Gastrocnemius medialis (tissue), 4 donors: ENCODE measurements around the gene PRIMPOL. TPM values are rescaled to one million over a fixed set of nuclear protein-coding genes. Genes with fewer than 3 reads are reported as not detected.
A peak's percentile ranks its signal among the peaks of the same experiment; 100 is the strongest.

Experiments used
- ATAC-seq, 2 donors: fragments of 150-250 bp; one replicate each; pipeline ENCODE4 v1.9.1; 2016
- DNase-seq, 2 donors: peaks; one replicate each; pipeline ENCODE4 v3.0.0-alpha.2; 2019
- H3K27ac ChIP-seq, 4 donors: fragments of 200-600 bp; sonication (generic); 1 replicate in 1 of 4; 2 replicates in 3 of 4; pipeline ENCODE4 v1.5.1; 2016 to 2018; ENCODE audit warnings: mild to moderate bottlenecking in 2 of 4, moderate library complexity in 1 of 4
- H3K27me3 ChIP-seq, 3 donors: fragments of 200-600 bp; sonication (generic) in 2 of 3; 1 replicate in 1 of 3; 2 replicates in 2 of 3; pipeline versions ENCODE4 v1.5.1 to v1.6.0; 2016 to 2019; ENCODE audit warnings: mild to moderate bottlenecking in 1 of 3, moderate library complexity in 1 of 3
- H3K36me3 ChIP-seq, 2 donors: fragments of 200-600 bp; sonication (generic) in 1 of 2; one replicate each; pipeline ENCODE4 v1.5.1; 2017 to 2018
- H3K4me1 ChIP-seq, 2 donors: fragments of 200-600 bp; sonication (generic) in 1 of 2; one replicate each; pipeline ENCODE4 v1.5.1; 2016 to 2017; ENCODE audit warnings: mild to moderate bottlenecking in 2 of 2
- H3K4me3 ChIP-seq, 4 donors: fragments of 200-600 bp; sonication (generic) in 3 of 4; 1 replicate in 1 of 4; 2 replicates in 3 of 4; pipeline ENCODE4 v1.5.1; 2016 to 2019; ENCODE audit warnings: mild to moderate bottlenecking in 2 of 4
- H3K9me3 ChIP-seq, 3 donors: fragments of 200-600 bp; sonication (generic) in 2 of 3; 1 replicate in 1 of 3; 2 replicates in 2 of 3; pipeline ENCODE4 v1.5.1; 2016 to 2019
- CTCF ChIP-seq, 5 experiments: fragments of 450-650 bp in 3 of 5; fragments of 200-600 bp in 2 of 5; sonication (generic) in 2 of 5; IDR thresholded peaks in 4 of 5; conservative IDR thresholded peaks in 1 of 5; 1 replicate in 4 of 5; 2 replicates in 1 of 5; pipeline ENCODE4 v1.5.1; 2016 to 2019; ENCODE audit warnings: antibody characterized with exemption in 5 of 5, mild to moderate bottlenecking in 3 of 5, moderate library complexity in 3 of 5
- POLR2A ChIP-seq, 2 donors: fragments of 450-650 bp; IDR thresholded peaks; one replicate each; pipeline ENCODE4 v1.6.1; 2017; ENCODE audit warnings: antibody characterized with exemption in 2 of 2, mild to moderate bottlenecking in 2 of 2, moderate library complexity in 2 of 2
- in situ Hi-C, 4 donors: fragments of 200-750 bp; cut with MboI; loops; one replicate each; pipeline versions ENCODE4 v1.15.0 to v1.8.0; 2017; ENCODE audit warnings: low sequenced_read_pairs in 4 of 4
- intact Hi-C: fragments of 100-400 bp; cut with DNase I; formaldehyde crosslinking; loops from one replicate; pipeline ENCODE4 v1.15.1; 2023; ENCODE audit warnings: low total_unique reads
- total RNA-seq, 4 donors: library from RNA; depleted of rRNA; stranded (reverse); fragments of >200 nt; gene quantifications; one replicate each; pipeline versions ENCODE4 v1.1.0 to v1.2.3, GENCODE V29; 2016

PRIMPOL gene
- total RNA-seq, 4 donors from 2014 or later = 5.9 to 11.1 (median 10.7) TPM

GRCh38 chr4:184641022-184641421 is 8.5 kb upstream of the PRIMPOL start:
- DNase-seq = no peak
- intact Hi-C loops (loop anchor here (10.0 kb wide), 2 partner anchors 344 to 376 kb away; no protein-coding TSS in a partner anchor), in situ Hi-C loops (loop anchor here in 1 of 4 donors (10.0 kb wide), 1 partner anchor 376 kb away; no protein-coding TSS in a partner anchor)
- TF ChIP-seq POLR2A (IDR thresholded peaks at IDR 0.05) = no peak
- TF ChIP-seq CTCF (IDR thresholded peaks at IDR 0.05 in 4 of 5, conservative IDR thresholded peaks at IDR 0.05 in 1 of 5) = no peak
- Histone ChIP-seq H3K36me3 (peaks cover 0 to 20% of the 10 kb centered on the region in 2 donors), H3K27me3 (no peaks in the 10 kb centered on the region), H3K4me1 (peaks cover 33% of the 10 kb centered on the region in 2 donors), H3K9me3 (no peaks in the 10 kb centered on the region), H3K4me3 (no peak overlapping the region), H3K27ac (no peak overlapping the region)
- ATAC-seq = no peak

GRCh38 chr4:184641451-184641850 is 8.1 kb upstream of the PRIMPOL start:
- Histone ChIP-seq H3K4me3 (no peak overlapping the region), H3K9me3 (no peaks in the 10 kb centered on the region), H3K36me3 (peaks cover 0 to 16% of the 10 kb centered on the region in 2 donors), H3K27me3 (no peaks in the 10 kb centered on the region), H3K27ac (no peak overlapping the region), H3K4me1 (peaks cover 37% of the 10 kb centered on the region in 2 donors)
- intact Hi-C loops (loop anchor here (10.0 kb wide), 2 partner anchors 343 to 377 kb away; no protein-coding TSS in a partner anchor), in situ Hi-C loops (loop anchor here in 1 of 4 donors (10.0 kb wide), 1 partner anchor 377 kb away; no protein-coding TSS in a partner anchor)
- ATAC-seq (no peak), DNase-seq (no peak)
- TF ChIP-seq CTCF (IDR thresholded peaks at IDR 0.05 in 4 of 5, conservative IDR thresholded peaks at IDR 0.05 in 1 of 5) (no peak), POLR2A (IDR thresholded peaks at IDR 0.05) (no peak)

DNA sequence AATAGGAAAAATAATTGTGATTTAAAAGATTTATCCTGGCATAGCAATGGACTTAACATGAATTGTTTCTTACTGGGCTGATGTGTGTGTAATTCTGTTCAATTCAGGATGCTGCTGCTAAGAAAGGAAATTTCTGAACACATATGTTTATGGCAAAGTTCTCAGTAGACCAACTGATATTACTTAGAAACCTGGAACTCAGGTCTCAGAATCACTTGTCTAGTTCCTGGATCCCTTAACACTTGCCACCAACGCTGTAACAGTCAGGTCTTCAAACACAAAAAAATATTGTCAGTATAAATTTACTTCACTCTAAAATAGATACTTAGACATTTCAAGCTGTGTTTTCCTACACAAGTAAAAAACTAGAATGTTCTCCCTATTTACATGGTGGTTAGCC is 5.8 kb upstream of the PRIMPOL start:
- intact Hi-C loops (loop anchor here (10.0 kb wide), 2 partner anchors 341 to 379 kb away; no protein-coding TSS in a partner anchor), in situ Hi-C loops (loop anchor here in 1 of 4 donors (10.0 kb wide), 1 partner anchor 379 kb away; no protein-coding TSS in a partner anchor)
- TF ChIP-seq POLR2A (IDR thresholded peaks at IDR 0.05) (no peak), CTCF (IDR thresholded peaks at IDR 0.05 in 4 of 5, conservative IDR thresholded peaks at IDR 0.05 in 1 of 5) (no peak)
- Histone ChIP-seq H3K27ac (peak overlapping the region in 3 of 4 donors; percentile 1 to 24 (median 5)), H3K27me3 (no peaks in the 10 kb centered on the region), H3K4me1 (peaks cover 56% of the 10 kb centered on the region in 2 donors), H3K9me3 (no peaks in the 10 kb centered on the region), H3K36me3 (no peaks in the 10 kb centered on the region), H3K4me3 (no peak overlapping the region)
- ATAC-seq (no peak), DNase-seq (no peak)

- intact Hi-C loops = loop anchor here (5.0 to 10.0 kb wide), 4 partner anchors 340 to 1548 kb away; partner anchors contain the start of genes CFAP97 and CYP4V2
- Histone ChIP-seq H3K36me3 (no peaks in the 10 kb centered on the region), H3K27me3 (no peaks in the 10 kb centered on the region), H3K9me3 (no peaks in the 10 kb centered on the region), H3K4me1 (peaks cover 52% of the 10 kb centered on the region in 2 donors), H3K4me3 (no peak overlapping the region), H3K27ac (peak overlapping the region; percentile 38 to 100 (median 69))
- in situ Hi-C loops = loop anchor here in 1 of 4 donors (10.0 kb wide), 1 partner anchor 380 kb away; no protein-coding TSS in a partner anchor
- no peak for DNase-seq
- ATAC-seq = no peak
- no peak for TF ChIP-seq POLR2A (IDR thresholded peaks at IDR 0.05)
- no peak for TF ChIP-seq CTCF (IDR thresholded peaks at IDR 0.05 in 4 of 5, conservative IDR thresholded peaks at IDR 0.05 in 1 of 5)
These were observed 4.8 kb upstream of the PRIMPOL start for GRCh38 chr4:184644553-184645307.
